A549 (cell line): ENCODE data around the gene ANK2.

Source experiments
- CHD2 ChIP-seq: fragments of 150-350 bp; IDR thresholded peaks from 2 replicates; pipeline ENCODE4 v1.6.1; 2014; ENCODE audit warnings: low read length; ENCODE audit not compliant: partially characterized antibody
- CTCF ChIP-seq: fragments of >200 bp; sonication (Bioruptor Twin); formaldehyde crosslinking; IDR thresholded peaks from 3 replicates; pipeline ENCODE4 v1.5.1; 2016
- EP300 ChIP-seq, 2 experiments: fragments of >200 bp; sonication (Bioruptor Twin); formaldehyde crosslinking; IDR thresholded peaks; 2 replicates in 1 of 2; 3 replicates in 1 of 2; pipeline ENCODE4 v1.6.1; 2016 to 2017
- HDAC2 ChIP-seq: fragments of 200-600 bp; sonication (generic); IDR thresholded peaks from 2 replicates; pipeline ENCODE4 v1.6.1; 2016
- JUNB ChIP-seq: fragments of >200 bp; sonication (Bioruptor Twin); formaldehyde crosslinking; IDR thresholded peaks from 2 replicates; pipeline ENCODE4 v1.6.1; 2016
- MYC ChIP-seq: IDR thresholded peaks from 2 replicates; pipeline ENCODE4 v1.6.1; 2012; ENCODE audit warnings: mild to moderate bottlenecking, inconsistent platforms, low read length, improper control_type of control experiment, borderline replicate concordance
- POLR2A ChIP-seq: IDR thresholded peaks from 2 replicates; pipeline ENCODE4 v1.6.1; 2012; ENCODE audit warnings: mild to moderate bottlenecking, low read length
- RFX5 ChIP-seq: fragments of 450-650 bp; IDR thresholded peaks from 2 replicates; pipeline ENCODE4 v1.7.1; 2014; ENCODE audit warnings: antibody characterized with exemption, mild to moderate bottlenecking, moderate library complexity
- SMC3 ChIP-seq: fragments of >200 bp; sonication (Bioruptor Twin); formaldehyde crosslinking; IDR thresholded peaks from 3 replicates; pipeline ENCODE4 v1.6.1; 2018; ENCODE audit warnings: inconsistent platforms
- TP53 ChIP-seq: fragments of 250-450 bp; sonication (Bioruptor Pico); IDR thresholded peaks from 2 replicates; pipeline ENCODE4 v1.5.0; 2021; ENCODE audit warnings: mild to moderate bottlenecking, moderate library complexity

DNA sequence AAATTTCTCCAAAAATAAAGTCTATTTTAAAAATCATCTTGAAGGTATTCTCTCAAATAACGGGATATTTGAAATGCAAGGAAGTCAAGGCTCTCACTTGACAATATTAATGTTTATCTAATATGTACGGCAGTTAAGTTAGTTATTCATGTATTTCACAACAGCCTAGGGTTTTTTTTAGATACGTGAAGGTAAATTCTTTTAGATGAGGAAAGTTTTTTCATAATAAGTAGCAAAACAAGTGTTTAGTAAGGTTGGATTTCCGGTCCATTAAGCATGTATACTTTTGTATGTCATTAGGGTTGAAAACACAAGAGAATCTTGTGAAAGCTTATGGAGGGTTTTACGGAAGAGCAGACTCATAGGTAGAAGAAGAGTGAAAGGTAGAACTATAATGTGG, 273.3 kb downstream of the ANK2 start:
- no peak for TF ChIP-seq CHD2
- TF ChIP-seq TP53 (CRISPR knock-in tag): no peak
- no peak for TF ChIP-seq MYC
- TF ChIP-seq SMC3: no peak
- TF ChIP-seq CTCF: no peak
- TF ChIP-seq JUNB: no peak
- TF ChIP-seq RFX5: no peak
- no peak for TF ChIP-seq POLR2A
- no peak for TF ChIP-seq EP300 (IDR thresholded peaks at IDR 0.05)
- no peak for TF ChIP-seq HDAC2
